Smooth muscle cell (in vitro differentiated cells): Measurements from ENCODE around the gene ACY1. TPM values are rescaled to one million over a fixed set of nuclear protein-coding genes. Genes with fewer than 3 reads are reported as not detected.

Experiments
- DNase-seq: peaks from one replicate; lab custom pipeline; 2025; ENCODE audit not compliant: unreplicated experiment; lab: John Stamatoyannopoulos, UW
- H2AFZ ChIP-seq: fragments of 200-600 bp; sonication (generic); 2 replicates; pipeline ENCODE4 v1.6.0; 2016; ENCODE audit warnings: antibody characterized with exemption, low read depth, mild to moderate bottlenecking
- H3F3A ChIP-seq: fragments of 200-600 bp; sonication (generic); 2 replicates; pipeline ENCODE4 v1.6.0; 2017; ENCODE audit warnings: antibody characterized with exemption, low read depth
- H3K27ac ChIP-seq: fragments of 200-600 bp; sonication (generic); 2 replicates; pipeline ENCODE4 v1.5.1; 2016; ENCODE audit warnings: low read depth, mild to moderate bottlenecking
- H3K27me3 ChIP-seq: fragments of 200-600 bp; sonication (generic); 2 replicates; pipeline ENCODE4 v1.6.1; 2016; ENCODE audit warnings: low read depth, mild to moderate bottlenecking
- H3K36me3 ChIP-seq: fragments of 200-600 bp; sonication (generic); 2 replicates; pipeline ENCODE4 v1.5.1; 2016; ENCODE audit warnings: low read depth
- H3K4me1 ChIP-seq: fragments of 200-600 bp; sonication (generic); 2 replicates; pipeline ENCODE4 v1.5.1; 2016; ENCODE audit warnings: low read depth
- H3K4me2 ChIP-seq: fragments of 200-600 bp; sonication (generic); 2 replicates; pipeline ENCODE4 v1.6.0; 2016; ENCODE audit warnings: mild to moderate bottlenecking
- H3K4me3 ChIP-seq: fragments of 200-600 bp; sonication (generic); 2 replicates; pipeline ENCODE4 v1.5.1; 2016; ENCODE audit warnings: mild to moderate bottlenecking
- H3K79me2 ChIP-seq: fragments of 200-600 bp; sonication (generic); 2 replicates; pipeline ENCODE4 v1.6.0; 2016; ENCODE audit warnings: low read depth, mild to moderate bottlenecking
- H3K9ac ChIP-seq: fragments of 200-600 bp; sonication (generic); 2 replicates; pipeline ENCODE4 v1.6.0; 2016; ENCODE audit warnings: low read depth
- H3K9me3 ChIP-seq: fragments of 200-600 bp; sonication (generic); replicated peaks from 2 replicates; pipeline ENCODE4 v1.5.1; 2016; ENCODE audit warnings: low read depth
- H4K20me1 ChIP-seq: fragments of 200-600 bp; sonication (generic); 2 replicates; pipeline ENCODE4 v1.6.0; 2016; ENCODE audit warnings: low read depth
- WGBS: methylation state at CpG from one replicate; pipeline ENCODE4 v1.1.7; 2016; ENCODE audit warnings: low lambda C conversion rate; 5-methylcytosine and 5-hydroxymethylcytosine counted together
- polyA plus RNA-seq: library from polyadenylated mRNA; unstranded; fragments of >200 nt; fragmentation: Nextera tagmentation; extraction: Ambion mirVana; gene quantifications from 2 replicates; pipeline ENCODE4 v1.2.1, GENCODE V29; 2016
- total RNA-seq: library from RNA; depleted of rRNA; stranded (reverse); fragments of >200 nt; gene quantifications from 2 replicates; pipeline ENCODE4 v1.2.3, GENCODE V29; 2014
- TF ChIP-seq, protein P1 (sequence below): fragments of 200-600 bp; sonication (generic); IDR thresholded peaks from 2 replicates; pipeline ENCODE4 v1.5.1; 2017; ENCODE audit warnings: borderline replicate concordance, mild to moderate bottlenecking, antibody characterized with exemption; ENCODE audit not compliant: insufficient read depth, poor library complexity, severe bottlenecking

The ACY1 gene
- total and polyA plus RNA-seq, 2 experiments from 2014 or later = 33.8 to 39.6 TPM

- no peak overlapping the region for H3K4me2 ChIP-seq
- no peaks in the 10 kb centered on the region for H3K27me3 ChIP-seq
- H3K4me3 ChIP-seq = no peak overlapping the region
- no peak overlapping the region for H2AFZ ChIP-seq
- H3K79me2 ChIP-seq = peaks cover 36% of the 10 kb centered on the region
- peaks cover 39% of the 10 kb centered on the region for H3K4me1 ChIP-seq
- H3K27ac ChIP-seq = no peak overlapping the region
- peaks cover 41% of the 10 kb centered on the region for H4K20me1 ChIP-seq
- WGBS = 83% methylated on average over 6 of the region's 6 CpGs
- DNase-seq = no peak
- TF ChIP-seq, protein P1, sequence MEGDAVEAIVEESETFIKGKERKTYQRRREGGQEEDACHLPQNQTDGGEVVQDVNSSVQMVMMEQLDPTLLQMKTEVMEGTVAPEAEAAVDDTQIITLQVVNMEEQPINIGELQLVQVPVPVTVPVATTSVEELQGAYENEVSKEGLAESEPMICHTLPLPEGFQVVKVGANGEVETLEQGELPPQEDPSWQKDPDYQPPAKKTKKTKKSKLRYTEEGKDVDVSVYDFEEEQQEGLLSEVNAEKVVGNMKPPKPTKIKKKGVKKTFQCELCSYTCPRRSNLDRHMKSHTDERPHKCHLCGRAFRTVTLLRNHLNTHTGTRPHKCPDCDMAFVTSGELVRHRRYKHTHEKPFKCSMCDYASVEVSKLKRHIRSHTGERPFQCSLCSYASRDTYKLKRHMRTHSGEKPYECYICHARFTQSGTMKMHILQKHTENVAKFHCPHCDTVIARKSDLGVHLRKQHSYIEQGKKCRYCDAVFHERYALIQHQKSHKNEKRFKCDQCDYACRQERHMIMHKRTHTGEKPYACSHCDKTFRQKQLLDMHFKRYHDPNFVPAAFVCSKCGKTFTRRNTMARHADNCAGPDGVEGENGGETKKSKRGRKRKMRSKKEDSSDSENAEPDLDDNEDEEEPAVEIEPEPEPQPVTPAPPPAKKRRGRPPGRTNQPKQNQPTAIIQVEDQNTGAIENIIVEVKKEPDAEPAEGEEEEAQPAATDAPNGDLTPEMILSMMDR = no peak
- H3K9ac ChIP-seq = no peak overlapping the region
- H3K9me3 ChIP-seq = no peaks in the 10 kb centered on the region
- no peaks in the 10 kb centered on the region for H3K36me3 ChIP-seq
- peaks cover 2% of the 10 kb centered on the region for H3F3A ChIP-seq
Observed at GRCh38 chr3:51962854-51963530, 20.3 kb upstream of the ACY1 start.

- H3K27ac ChIP-seq = no peak overlapping the region
- H3F3A ChIP-seq = peaks cover 11% of the 10 kb centered on the region
- peaks cover 36% of the 10 kb centered on the region for H3K79me2 ChIP-seq
- H3K4me2 ChIP-seq = no peak overlapping the region
- no peak overlapping the region for H3K9ac ChIP-seq
- H3K36me3 ChIP-seq = no peaks in the 10 kb centered on the region
- H3K27me3 ChIP-seq = no peaks in the 10 kb centered on the region
- no peaks in the 10 kb centered on the region for H3K9me3 ChIP-seq
- no peak overlapping the region for H2AFZ ChIP-seq
- peaks cover 45% of the 10 kb centered on the region for H3K4me1 ChIP-seq
- H3K4me3 ChIP-seq = no peak overlapping the region
- DNase-seq = no peak
- TF ChIP-seq, protein P1 = no peak
- H4K20me1 ChIP-seq = peaks cover 45% of the 10 kb centered on the region
- 85% methylated on average over 8 of the region's 12 CpGs for WGBS
Observed at GRCh38 chr3:51963951-51964451, 19.3 kb upstream of the ACY1 start.

DNA sequence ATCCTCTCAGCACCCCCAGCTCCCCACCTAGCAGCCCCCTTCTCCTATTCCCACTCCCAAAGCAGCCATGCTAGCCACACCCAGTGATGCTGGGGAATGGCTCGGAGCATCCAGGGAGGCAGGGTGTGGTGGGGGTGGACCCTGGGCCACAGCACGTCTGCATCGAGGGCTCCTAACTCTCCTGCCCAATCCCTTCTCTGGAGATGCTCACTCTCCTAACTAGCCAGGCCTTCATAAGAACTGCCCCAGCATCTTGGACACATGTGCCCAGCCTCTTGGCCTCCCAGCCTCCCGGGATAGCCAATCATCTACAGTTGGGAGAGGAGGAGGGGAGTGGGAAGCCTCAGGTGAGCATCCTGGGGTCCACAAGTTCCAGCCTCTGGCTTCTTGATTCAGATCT is 18.8 kb upstream of the ACY1 start:
- Histone ChIP-seq H3K4me3 (no peak overlapping the region), H3K27ac (no peak overlapping the region), H3K4me1 (peaks cover 45% of the 10 kb centered on the region), H3K4me2 (no peak overlapping the region), H3K36me3 (no peaks in the 10 kb centered on the region), H3K27me3 (no peaks in the 10 kb centered on the region), H3K9me3 (no peaks in the 10 kb centered on the region), H4K20me1 (peaks cover 45% of the 10 kb centered on the region), H3K79me2 (peaks cover 36% of the 10 kb centered on the region), H3K9ac (no peak overlapping the region), H3F3A (peaks cover 11% of the 10 kb centered on the region), H2AFZ (no peak overlapping the region)
- DNase-seq = no peak
- WGBS = 86% methylated on average over 4 of the region's 4 CpGs
- TF ChIP-seq, protein P1 = no peak

- 68% methylated on average over 2 of the region's 2 CpGs for WGBS
- H3K4me3 ChIP-seq = peak overlapping the region; percentile 79
- peaks cover 45% of the 10 kb centered on the region for H4K20me1 ChIP-seq
- no peak for DNase-seq
- H3K36me3 ChIP-seq = no peaks in the 10 kb centered on the region
- peaks cover 45% of the 10 kb centered on the region for H3K4me1 ChIP-seq
- H3K27me3 ChIP-seq = no peaks in the 10 kb centered on the region
- no peak overlapping the region for H2AFZ ChIP-seq
- TF ChIP-seq, protein P1 = no peak
- H3K9me3 ChIP-seq = no peaks in the 10 kb centered on the region
- H3K27ac ChIP-seq = no peak overlapping the region
- H3F3A ChIP-seq = peaks cover 11% of the 10 kb centered on the region
- peak overlapping the region; percentile 86 for H3K4me2 ChIP-seq
- peaks cover 36% of the 10 kb centered on the region for H3K79me2 ChIP-seq
- H3K9ac ChIP-seq = no peak overlapping the region
Observed at GRCh38 chr3:51966016-51966415, 17.3 kb upstream of the ACY1 start.
